GM21381 (cell line): ENCODE data around the gene ARF6.
"Not testable (repeated sequence)": the region's sequence is repeated elsewhere in the genome, so short reads cannot be mapped to it uniquely, and the experiment has no call there.

ENCODE experiments used
- ATAC-seq: cut with Tn5 transposase; IDR thresholded peaks from one replicate; pipeline ENCODE4 v1.9.1; 2021; ENCODE audit warnings: mild to moderate bottlenecking, moderate library complexity; ENCODE audit not compliant: unreplicated experiment

Gene ARF6

DNA sequence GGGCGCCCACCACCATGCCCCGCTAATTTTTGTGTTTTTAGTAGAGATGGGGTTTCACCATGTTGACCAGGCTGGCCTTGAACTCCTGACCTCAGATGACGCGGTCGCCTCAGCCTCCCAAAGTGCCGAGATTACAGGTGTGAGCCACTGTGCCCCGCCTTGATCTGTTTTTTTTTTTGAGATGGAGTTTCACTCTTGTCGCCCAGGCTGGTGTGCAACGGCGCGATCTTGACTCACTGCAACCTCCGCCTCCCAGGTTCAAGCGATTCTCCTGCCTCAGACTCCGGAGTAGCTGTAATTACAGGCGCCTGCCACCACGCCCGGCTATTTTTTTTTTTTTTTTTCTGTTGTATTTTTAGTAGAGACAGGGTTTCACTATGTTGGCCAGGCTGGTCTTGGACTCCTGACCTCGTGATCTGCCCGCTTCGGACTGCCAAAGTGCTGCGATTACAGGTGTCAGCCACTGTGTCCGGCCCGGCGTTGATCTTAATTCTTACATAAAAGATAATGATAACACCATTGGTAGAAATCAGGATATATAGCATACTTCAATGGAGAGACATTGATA lies 9.9 kb downstream of the ARF6 start:
- ATAC-seq, result not testable (repeated sequence)

DNA sequence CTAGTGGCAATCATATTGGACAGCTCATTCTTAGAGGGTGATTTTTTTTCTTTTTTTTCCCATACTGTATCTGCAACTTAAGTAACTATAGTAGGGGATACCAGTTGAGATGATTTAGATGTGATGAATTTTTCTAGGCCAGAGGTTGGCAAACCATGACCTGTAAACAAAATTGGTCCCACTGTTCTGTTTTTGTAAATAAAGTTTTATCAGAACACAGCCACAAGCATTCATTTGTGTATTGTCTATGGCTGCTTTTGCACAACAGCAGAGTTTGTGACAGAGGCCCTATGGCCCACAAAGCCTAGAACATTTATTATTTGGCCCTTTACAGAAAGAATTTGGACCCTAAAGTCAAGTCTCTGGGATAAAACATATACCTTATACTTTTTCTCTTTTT lies 11.4 kb downstream of the ARF6 start:
- ATAC-seq, result no peak

DNA sequence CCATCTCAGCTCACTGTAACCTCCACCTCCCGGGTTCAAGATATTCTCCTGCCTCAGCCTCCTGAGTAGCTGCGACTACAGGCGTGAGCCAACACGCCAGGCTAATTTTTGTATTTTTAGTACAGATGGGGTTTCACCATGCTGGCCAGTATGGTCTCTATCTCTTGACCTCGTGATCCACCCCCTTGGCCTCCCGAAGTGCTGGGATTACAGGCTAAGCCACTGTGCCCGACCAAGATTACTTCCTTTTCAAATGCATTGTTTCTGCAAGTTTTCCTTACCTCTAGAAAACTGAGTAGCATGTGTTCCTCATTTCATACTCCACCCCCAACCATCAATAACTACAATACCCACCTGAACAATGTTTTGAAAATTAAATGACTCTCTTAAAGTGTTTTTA lies 13.1 kb downstream of the ARF6 start:
- no peak for ATAC-seq

DNA sequence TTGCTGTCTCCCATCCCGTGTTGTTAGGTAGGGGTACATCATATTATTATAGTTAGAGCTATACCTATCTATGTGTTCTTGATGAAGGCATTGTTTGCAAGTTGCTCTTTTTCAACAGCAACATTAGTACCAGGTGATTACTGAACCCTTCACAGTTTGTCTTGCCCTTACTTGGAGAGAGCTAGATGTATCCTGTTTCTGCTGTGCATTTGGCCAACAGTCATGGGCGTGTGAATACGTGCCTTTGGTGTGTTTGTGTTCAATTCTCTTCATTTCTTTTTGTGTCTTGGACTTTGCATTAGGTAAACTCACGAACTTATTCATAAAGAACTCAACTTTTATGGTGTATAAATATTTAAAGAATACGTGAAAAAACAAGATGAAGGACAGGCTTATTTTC lies 14.3 kb downstream of the ARF6 start:
- no peak for ATAC-seq

DNA sequence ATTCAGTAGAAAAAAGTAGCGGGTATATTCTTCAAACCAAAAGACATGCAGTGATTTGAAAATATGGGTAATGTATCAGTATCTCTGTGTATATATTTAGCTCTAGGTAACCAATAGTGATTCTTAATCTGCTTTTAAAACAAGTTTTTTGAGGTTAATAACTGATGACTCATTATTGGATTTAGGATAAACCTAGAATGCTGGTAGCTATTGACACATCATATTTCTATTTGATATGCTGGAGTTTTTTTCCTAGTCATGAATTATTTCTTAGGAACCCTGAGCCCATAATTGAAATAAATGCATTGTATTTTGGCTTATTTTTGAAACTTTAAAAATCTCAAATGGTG lies 15.5 kb downstream of the ARF6 start:
- ATAC-seq, result no peak

DNA sequence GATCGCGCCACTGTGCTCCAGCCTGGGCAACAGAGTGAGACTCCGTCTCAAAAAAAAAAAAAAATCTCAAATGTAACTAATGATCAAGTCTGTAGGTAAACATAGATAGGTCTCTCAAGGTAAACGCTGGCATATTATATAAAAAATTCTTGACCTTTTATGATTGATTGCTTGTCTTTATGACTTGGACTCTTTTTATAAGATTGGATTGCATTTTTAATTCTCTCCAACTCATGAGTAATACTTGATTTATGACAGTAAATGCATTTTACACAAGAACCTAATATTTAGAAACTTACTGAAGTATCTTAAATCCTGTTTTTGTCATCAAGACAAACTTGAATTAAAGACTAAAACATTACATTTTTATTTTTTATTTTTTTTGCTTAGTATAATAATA lies 16.1 kb downstream of the ARF6 start:
- ATAC-seq, result no peak

DNA sequence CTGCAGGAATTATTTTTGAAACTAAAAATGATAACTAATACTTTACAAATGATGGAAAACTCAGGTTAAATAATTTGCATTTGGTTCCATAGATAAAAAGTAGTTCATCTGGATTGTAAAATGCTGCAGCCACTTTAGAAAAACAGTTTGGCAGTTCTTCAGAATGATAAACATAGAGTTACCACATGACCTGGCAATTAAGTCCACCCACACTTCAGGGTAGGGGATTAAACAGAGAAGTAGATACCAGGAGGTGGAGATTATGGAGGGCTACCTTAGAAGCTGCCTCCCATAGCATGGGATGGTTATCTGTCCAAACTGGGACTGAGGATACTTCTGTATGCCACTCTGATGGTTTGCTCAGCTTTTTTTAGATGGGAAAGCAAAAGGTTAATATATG lies 22.2 kb downstream of the ARF6 start:
- no peak for ATAC-seq

DNA sequence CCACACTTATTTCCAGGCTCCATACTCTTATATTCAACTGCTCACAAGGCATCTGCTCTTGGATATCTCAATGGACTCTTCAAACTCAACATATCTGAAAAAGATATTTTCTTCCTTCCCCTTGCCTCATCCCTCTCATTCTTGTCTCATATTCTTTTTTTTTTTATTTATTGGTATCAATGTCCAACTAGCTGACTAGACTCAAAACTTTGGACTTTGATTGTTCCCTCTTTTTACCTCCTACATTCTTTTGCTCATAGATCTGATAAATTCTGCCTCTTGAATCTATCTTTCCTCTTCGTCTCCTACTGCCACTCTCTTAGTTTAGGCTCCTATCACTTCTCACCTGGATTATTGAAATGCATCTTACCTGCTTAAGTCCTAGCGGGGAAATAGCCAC lies 25.8 kb downstream of the ARF6 start:
- ATAC-seq, result no peak

DNA sequence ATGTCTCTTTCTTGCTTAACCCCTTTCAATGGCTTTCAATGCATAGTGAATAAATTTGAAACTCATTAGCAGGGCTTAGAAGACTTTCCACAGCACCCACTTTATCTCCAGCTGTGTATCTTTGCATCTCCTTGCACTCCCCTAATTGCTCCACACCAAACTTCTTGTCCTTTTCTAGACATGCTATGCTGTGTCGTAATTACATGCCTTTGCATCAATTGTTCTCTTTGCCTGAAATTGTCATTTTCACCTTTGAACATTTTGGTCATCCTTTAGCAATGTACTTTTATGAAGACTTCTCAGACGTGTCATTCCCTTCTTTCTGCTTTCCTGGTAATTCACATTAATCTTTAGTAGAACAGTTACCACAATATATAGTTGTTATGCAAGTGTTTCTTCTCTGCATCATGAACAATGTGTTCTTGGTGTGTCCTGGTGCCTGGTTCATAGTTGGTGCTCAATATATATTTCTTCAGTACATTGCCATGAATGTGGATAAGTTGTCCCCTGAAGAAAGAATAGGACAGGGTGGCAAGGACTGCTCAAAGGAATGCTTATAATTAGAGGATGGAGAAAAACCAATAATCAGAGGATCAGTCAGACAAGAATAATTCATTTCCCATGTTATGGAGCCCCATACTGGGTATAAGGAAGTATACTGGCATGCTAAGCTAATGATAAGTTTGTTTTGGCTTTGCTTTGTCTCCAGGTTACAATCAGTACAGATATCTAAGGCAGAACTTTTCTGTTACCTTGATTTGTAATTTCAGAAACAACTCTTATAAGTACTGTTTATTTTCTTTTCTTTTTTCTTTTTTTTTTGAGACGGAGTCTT lies 27.2 kb downstream of the ARF6 start:
- no peak for ATAC-seq

DNA sequence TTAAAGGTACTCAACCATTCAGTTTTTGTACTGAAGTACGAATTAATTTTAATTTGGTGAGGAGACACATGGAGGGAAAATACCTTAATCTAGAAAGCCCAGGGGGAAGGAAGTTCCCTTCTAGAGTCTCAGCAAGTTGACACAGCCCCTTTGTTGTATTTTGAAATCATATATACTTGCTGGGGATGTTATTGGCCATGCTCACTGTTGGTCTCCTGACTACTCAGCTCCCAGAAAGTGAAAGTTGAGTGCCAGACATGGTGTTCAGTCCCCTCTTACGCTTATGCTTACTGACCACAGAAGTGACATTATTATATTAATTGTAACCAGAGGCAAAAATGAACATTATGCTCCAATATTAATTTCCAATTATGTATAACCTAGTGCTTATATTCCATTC lies 28.1 kb downstream of the ARF6 start:
- ATAC-seq, result no peak

DNA sequence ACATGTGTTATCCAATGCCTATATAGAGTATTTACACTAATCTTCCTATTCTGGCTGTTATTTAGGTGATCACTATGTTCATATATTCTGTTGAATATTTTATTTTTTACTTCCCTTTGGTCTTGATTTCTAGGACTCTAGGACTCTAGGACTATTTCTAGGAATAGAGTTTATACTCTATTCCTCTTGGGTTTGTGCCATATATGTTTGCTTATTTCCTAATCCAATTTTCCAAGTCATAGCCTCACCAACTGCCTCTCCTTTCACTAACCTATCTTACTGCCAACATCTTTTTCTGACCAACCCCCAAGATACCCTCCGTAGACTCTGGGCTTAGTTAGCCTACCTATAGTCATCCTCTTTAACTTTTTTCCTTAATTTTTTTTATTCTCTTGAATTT lies 28.5 kb downstream of the ARF6 start:
- no peak for ATAC-seq

DNA sequence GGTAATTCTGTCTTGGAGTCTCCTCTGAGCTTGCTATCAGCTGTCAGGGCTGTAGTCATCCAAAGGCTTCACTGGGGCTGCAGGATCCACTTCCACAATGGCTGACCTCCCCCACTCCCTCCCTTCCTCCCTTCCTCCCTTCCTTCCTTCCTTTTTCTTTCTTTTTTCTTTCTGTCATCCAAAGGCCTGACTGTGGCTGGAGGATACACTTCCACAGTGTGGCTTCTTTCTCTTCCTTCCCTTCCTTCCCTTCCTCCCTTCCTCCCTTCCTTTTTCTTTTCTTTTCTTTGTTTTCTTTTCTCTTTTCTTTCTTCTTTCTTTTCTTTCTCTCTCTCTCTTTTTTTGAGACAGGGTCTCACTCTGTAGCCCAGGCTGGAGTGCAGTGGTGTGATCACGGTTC lies 30.6 kb downstream of the ARF6 start:
- ATAC-seq, result no peak

DNA sequence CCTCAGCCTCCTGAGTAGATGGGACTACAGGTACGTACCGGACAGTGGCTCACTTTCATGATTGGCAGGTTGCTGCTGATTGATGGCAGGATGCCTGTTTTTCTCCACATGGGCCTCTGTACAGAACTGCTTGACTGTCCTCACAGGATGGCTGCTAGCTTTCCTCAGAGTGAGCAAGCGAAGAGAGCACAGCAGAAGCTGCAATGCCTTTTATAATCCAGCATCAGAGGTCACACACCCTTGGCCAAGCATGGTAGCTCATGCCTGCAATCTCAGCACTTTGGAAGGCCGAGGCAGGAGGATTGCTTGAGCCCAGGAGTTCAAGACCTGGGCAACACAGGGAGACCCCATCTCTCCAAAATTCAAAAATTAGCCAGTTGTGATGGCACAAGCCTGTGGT lies 31.0 kb downstream of the ARF6 start:
- no peak for ATAC-seq

DNA sequence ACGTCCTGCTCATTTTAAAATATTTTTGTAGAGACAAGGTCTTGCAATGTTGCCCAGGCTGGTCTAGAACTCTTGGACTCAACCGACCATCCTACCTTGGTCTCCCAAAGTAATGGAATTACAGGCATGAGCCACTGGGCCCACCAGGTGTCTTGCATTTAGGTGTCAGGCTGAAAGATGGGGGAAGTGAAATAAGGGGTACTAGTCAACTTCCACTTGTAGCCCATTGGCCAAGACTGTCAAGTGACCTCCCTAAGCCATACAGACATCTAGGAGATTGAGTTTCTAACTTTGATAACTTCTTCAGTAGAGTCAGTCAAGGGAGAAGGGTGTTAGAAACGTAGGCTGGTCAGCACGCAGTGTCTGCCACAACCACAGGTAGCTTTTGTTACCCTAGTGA lies 32.0 kb downstream of the ARF6 start:
- ATAC-seq, result no peak

DNA sequence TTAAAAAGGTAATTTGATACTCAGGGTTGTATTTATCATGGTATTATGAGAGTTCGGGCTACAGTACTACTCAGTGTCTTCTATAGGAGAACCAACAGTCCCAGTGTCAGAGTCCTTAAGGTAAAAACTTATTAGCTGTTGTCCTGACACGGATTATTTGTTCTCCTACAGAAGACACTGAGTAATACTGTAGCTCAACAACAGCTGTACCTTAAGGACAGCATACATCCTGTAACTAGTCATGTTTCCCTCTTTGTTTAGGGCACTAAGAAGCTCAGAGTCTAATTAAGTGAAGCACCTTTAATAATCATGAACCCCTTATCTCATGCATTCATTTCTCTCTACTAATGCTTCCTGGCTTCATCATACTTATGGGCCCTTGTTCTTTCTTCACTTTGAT lies 33.9 kb downstream of the ARF6 start:
- no peak for ATAC-seq

DNA sequence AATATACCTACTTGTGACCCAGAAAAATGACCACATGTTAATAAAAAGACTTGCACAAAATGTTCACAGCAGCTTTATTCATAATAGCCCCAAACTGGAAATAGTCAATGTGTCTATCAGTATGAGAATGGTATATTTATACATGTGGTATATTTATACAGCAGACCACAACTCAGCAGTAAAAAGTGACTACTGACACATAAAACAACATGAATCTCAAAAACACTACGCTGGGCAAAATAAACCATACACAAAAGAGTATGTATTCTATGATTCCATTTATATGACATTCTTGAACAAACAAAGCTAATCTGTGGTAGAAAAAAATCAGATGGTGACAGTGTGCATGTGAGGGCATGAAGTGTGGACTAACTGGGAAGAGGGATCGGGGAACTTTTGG lies 35.1 kb downstream of the ARF6 start:
- ATAC-seq, result no peak

DNA sequence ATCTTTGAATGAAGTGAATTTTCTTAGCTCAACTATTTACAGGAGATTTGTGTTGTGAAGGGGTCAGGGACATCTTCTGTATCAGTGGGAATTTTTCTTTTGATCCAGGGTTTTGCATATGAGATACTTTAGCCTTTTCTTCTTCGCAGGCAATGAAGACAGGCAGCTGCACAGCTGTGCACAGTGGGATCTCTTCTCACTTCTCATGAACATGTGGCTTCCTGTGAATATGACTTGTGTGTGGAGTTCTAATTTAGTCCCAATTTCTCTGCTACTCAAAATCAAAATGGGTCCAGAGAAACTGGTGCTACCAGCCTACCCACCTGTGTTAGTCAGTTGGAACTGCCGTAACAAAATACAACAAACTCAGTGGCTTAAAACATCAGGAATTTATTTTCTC lies 37.8 kb downstream of the ARF6 start:
- ATAC-seq, result no peak

DNA sequence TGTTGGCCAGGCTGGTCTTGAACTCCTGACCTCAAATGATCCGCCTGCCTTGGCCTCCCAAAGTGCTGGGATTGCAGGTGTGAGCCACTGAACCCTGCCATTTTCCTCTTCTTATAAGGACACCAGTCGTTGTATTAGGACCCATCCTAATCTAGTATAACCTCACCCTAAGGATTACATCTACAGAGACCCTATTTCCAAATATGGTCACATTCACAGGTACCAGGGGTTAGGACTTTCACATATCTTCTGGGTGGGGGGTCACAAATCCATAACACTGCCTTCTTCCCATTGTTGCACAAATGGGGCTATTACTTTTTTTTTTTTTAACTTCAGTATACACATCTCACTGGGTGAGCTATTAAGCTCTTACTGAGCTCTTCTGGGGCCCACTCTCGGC lies 38.6 kb downstream of the ARF6 start:
- ATAC-seq, result no peak

DNA sequence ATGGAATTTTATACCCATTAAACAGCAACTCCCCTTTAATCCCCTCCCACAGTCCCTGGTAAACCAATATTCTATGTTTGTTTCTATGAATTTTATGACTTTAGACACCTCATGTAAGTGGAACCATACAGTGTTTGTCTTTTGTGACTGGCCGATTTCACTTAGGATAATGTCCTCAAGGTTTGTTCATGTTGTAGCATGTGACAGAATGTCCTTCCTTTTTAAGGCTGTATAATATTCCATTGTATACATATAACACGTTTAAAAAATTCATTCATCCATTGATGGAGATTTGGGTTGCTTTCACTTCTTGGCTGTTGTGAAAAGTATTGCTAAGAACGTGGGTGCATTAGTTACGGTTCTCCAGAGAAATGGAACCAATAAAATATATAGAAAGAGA lies 40.2 kb downstream of the ARF6 start:
- no peak for ATAC-seq

DNA sequence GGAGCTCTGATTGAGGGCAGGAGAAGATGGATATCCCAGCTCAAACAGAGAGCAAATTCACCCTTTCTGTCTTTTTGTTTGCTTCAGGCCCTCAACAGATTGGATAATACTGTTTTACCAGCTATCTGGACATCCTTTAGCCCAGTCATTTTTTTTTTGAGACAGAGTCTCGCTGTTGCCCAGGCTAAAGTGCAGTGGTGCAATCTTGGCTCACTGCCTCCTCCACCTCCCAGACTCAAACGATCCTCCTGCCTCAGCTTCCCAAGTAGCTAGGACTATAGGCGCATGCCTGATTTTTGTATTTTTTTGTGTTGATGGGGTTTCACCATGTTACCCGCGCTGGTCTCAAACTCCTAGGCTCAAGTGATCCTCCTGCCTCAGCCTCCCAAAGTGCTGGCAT lies 40.8 kb downstream of the ARF6 start:
- no peak for ATAC-seq

DNA sequence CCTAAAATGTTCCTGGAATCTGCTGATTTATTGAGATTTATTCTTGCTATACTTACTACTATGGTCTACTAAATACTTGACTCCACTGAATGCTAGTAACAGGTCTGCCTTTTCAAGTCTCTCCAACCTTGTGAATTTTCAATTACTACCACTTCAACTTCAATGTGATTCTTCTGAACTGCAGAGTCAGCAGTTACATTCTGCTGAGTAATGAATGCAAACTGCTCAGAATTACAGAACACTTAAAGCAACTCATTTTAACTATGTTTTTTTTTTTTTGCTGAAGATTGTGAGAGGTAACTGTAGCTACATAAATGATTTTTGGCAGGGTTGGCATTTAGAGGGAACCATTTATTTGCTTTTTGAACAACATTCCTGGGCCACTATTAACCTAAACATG lies 41.8 kb downstream of the ARF6 start:
- ATAC-seq, result no peak

DNA sequence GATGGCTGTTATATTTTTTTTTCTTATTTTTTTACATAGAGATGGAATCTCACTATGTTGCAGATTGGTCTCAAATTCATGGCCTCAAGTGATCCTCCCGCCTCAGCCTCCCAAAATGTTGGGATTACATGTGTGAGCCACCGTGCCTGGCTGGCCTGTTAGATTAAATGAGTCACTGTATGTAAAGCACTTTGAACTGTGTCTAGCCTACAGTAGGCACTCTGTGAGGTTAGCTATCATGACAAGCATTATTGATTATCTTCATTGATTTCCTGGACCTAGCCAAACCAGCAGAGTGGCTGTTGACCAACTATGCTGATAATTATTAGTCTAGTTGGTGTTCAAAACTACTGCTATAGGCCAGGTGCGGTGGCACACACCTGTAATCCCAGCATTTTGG lies 42.6 kb downstream of the ARF6 start:
- ATAC-seq, result no peak

DNA sequence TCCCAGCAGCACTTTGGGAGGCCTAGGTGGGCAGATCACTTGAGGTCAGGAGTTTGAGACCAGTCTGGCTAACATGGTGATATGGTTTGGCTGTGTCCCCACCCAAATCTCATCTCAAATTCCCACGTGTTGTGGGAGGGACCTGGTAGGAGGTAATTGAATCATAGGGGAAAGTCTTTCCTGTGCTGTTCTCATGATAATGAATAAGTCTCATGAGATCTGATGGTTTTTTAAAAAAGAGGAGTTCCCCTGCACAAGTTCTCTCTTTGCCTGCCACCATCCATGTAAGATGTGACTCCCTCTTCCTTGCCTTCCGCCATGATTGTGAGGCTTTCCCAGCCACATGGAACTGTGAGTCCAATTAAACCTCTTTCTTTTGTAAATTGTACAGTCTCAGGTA lies 43.4 kb downstream of the ARF6 start:
- ATAC-seq, result not testable (repeated sequence)
